NCI-H128 (cell line): ENCODE data around the gene TRIM41.
"Not testable (repeated sequence)": the region's sequence is repeated elsewhere in the genome, so short reads cannot be mapped to it uniquely, and the experiment has no call there.

Source experiments
- DNase-seq: peaks from one replicate; lab custom pipeline; 2025; ENCODE audit not compliant: unreplicated experiment; lab: John Stamatoyannopoulos, UW

TRIM41 gene

DNA sequence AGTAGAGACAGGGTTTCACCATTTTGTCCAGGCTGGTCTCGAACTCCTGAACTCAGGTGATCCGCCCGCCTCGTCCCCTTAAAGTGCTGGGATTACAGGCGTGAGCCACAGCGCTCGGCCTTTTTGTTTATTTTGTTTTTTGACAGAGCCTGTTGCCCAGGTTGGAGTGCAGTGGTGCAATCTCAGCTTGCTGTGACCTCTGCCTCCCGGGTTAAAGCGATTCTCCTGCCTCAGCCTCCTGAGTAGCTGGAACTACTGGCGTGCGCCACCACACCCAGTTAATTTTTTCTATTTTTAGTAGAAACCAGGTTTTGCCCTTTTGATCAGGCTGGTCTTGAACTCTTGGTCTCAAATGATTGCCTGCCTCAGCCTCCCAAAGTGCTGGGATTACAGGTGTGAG, 12.9 kb upstream of the TRIM41 start:
- DNase-seq: not testable (repeated sequence)

DNA sequence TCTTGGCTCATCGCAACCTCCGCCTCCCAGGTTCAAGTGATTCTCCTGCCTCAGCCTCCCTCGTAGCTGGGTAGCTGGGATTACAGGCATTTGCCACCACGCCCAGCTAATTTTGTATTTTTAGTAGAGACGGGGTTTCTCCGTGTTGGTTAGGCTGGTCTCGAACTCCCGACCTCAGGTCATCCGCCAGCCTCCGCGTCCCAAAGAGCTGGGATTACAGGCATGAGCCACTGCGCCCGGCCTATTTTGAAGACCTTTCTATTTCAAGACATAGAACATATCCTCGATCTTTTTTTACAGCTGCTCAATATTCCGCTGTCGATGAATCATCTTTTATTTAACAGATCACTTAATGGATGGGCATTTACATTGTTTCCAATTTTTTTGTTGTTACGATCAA, 12.4 kb upstream of the TRIM41 start:
- not testable (repeated sequence) for DNase-seq

DNA sequence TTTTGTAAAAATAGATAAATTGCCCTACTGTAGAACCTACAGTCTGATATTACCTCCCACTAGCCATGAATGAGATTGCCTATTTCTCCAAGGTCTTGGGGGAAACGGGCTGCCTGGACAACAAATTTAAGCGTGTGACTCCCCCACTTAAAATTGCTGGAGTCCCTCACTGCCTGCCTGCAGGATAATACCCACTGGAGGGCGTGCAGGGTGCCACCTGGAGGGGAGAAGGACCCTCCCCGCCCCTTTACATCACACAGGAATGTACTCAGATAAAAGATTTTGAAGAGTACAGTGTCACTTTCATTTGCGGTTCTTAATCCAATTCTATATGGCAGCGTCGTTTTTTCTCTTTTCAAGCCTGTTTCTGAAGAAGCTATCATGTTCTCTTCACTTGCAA, 11.9 kb upstream of the TRIM41 start:
- DNase-seq: no peak

DNA sequence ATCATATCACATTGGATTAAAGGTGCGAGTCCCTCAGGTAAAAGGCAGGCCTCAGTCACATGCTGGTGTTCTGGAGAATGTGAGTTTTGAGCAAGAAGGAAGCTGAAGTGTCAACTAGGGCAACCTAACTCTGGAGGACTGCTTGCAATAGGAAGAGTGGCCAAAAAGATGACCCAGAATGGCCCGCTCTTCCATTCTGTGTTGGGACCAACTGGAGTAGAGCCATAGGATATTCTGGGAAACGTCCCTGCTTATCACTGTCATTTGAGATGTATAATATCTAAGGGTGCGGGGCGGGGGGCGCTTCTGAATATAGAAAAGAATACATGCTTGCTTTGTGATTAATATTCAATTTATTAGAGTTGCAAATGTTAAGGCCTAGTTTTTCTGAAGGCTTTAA, 11.0 kb upstream of the TRIM41 start:
- no peak for DNase-seq

DNA sequence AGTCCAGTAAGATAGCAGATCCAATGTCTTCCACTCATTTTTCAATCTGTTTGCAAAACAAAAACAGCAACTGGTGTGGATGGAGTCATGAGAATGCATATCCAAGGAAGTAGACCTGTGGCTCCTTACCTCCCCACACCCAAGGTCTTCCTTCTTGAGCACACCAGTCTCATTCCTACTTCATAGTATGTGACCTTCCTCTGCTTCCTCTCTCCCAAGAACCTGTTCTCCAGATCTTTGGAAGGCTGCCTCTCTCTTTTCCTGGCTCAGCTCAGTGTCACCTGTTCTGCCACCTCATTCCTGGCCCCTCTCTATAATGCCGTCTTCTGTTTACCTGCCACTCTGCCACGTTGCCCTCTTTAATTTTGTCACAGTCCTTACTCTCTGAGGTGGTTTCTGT, 10.1 kb upstream of the TRIM41 start:
- DNase-seq: no peak

DNA sequence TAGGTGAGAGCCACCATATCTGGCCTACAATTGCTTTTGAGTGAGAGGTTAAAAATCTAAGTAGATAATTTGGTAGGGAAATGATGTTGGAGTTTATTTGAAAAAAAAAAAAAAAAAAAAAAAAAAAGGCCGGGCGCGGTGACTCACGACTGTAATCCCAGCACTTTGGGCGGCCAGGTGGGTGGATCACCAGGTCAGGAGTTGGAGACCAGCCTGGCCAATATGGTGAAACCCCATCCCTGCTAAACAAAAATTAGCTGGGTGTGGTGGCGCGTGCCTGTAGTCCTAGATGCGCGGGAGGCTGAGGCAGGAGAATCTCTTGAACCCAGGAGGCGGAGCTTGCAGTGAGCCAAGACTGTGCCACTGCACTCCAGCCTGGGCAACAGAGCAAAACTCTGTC, 8.8 kb upstream of the TRIM41 start:
- DNase-seq: not testable (repeated sequence)

DNA sequence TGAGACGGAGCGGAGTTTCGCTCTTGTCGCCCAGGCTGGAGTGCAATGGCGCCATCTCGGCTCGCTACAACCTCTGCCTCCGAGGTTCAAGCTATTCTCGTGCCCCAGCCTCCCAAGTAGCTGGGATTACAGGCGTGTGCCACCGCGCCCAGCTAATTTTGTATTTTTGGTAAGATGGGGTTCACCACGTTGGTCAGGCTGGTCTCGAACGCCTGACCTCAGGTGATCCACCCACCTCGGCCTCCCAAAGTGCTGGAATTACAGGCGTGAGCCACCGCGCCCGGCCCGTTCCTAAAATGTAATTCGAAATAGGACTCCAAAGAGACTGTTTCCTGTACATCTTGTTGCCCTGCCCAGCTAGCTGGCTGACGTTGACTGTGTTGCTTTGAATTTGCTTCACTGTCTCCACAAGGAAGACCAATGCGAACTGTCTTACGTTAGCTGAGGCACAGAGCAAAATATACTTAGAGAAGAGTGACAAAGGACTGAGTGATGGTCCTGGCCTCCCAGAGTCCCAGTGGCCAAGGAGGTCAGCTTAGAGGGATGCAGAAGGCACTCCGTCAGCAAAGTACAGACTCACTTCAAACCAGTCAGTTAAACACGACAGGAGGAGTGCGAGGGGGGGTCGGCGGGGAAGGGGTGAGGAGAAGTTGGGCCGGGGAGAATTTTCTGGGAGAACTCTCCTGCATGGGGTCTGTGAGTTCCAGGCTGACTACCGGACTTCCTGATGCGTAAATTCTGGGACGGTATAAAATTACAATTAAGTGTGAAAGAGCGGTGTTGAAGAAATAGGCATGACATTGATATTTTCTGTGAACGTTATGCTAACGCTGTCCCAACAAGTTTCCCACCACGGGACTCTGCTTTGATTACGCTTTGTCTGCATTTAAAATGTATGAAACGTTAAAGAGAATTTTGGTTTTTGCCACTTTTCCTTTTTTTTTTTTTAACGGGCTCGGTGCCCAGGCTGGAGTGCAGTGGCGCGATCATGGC, 6.8 kb upstream of the TRIM41 start:
- no peak for DNase-seq

DNA sequence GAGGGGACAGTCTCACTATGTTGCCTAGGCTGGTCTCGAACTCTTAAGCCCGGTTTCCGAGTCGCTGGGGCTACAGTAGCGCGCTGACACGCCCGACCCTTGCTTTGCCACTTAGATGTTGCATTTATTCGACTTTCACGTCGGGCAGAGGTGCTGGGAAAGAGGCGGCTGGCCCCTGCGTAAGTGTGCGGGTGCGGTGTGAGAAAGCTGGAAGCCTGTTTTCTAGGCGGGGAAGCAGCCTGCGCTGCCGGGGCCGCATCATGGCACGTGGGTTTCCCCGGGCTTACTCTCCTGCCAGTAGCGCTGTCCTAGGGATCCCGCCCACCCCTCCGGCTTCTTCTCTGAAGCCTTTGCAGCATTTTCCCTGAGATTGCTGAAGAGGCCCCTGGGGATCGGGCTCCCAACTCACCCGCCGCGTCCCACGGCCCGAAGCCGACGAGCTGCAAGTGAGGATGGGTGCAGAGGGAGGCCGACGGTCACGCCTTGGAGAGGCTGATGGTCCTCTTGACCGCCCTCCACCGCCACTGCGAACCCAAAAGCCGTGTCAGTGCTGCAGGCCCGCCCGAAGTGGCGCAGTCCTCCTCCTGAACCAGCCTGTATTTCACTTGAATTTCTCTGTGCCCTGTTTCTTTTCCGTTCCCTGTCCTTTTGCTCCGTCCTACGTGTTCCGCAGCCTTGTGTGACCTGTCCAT, 5.8 kb upstream of the TRIM41 start:
- DNase-seq: no peak

DNA sequence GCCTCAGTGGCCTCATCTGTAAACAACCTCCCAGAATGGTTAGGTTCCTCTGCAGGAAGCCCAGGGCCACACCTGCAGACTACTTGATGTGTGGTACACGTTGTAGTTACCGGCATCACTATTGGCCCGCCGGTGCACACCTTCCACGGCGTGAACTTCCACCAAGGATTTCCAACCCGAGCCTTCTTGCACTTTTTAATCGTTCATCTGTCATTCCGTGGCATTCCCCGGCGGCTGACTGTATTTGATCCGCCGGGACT, 5.3 kb upstream of the TRIM41 start:
- no peak for DNase-seq

DNA sequence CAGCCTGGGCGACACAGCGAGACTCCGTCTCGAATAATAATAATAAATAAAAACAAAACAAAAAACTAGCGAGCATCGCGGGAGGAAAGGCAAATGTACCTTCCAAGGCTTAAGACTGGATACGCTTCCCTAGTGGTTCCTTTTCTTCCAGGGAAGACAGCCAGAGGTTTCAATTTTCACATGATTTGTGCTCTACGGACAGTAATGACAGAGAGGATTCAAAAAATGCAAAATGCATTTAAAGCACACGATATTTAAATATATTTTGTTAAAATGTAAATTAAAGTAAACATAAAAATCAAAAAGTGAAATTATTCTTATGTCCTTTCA, 4.3 kb upstream of the TRIM41 start:
- DNase-seq: no peak

DNA sequence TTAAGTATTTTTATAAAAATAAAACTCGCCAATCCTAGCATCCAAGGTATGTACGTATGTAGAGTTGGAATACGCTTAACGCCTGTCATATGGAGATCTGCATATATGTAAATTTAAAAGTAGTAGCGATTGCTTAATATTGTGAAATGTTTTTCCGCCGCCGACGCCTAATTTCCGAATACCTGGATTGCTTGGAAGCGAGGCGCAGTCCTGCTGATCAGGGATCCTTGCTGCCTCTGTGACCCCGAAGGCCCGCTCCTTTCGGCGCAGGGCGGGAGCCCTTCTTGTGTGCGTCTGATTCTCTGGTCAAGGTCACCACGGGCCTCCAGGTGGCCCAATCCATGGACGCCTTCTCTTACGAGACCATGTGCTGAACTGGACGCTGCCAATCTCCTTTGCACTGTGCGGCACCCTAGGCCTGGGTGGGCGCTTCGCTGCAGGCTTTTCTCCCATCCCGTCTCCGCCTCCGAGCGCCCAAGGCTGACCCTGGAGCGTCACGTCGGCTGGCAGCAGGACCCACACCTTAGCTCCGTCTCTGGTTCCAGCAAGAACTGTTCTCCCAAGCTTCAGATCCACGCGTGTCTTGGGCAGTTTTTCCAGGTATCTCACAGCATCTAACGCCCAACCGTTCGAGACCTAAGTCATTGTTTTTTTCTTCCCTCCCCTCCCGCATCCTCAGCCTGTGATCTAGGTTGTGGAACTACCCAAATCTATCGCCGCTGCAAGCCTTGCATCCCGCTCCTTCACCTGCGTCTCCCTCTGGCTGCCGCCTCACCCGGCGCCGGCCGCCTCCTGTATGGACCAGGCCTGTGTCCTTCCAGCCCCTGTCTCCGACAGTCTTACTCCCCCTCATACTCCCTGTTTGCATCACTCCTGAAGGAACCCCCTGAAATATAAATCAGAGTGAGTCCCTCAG, 3.6 kb upstream of the TRIM41 start:
- no peak for DNase-seq

DNA sequence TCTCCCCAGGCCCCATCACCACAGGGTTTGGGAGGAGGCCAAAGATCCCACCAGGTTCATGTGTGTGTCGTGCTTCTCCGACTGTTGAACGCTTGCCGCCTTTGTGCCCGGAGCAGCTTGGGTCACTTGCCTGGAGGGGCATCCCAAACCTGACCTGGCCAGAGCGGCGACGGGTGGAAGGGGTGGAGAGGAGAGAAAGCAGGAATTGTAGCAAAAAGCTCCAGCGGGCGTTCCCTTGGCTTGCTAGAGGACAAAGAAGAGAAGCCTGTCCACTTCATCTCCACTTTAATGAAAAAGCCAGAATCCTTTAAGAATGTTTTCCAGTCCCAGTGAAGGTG, 2.9 kb upstream of the TRIM41 start:
- DNase-seq: no peak

DNA sequence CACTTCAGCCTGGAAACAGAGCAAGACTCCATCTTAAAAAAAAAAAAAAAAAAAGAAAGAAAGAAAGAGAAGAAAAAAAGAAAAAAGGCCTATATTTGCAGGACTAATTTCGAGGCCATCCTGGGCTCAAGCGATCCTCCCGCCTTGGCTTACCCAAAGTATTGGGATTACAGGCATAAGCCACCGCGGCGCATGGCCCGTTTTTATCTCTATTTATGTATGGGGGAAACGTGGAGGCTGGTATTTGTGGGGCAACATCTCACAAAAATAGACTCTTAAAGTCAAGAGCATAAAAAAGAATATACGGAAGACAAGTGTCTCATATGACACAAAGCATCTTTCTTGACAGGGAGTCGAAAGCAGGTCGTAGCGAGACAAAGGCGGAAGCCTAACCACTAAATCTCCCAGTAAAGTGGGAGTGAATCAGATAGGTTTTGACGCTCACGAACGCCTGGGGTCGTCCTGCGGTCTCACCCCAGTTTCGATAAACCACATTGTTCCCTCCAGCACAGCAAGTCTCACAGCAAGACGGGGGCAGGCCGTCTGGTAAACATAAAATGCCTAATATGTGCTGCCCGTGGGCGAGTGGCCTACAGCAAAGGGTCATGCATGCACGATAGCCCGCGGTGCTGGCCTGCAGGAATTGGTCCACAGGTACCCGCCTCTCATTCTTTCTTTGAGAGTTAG, 1.8 kb upstream of the TRIM41 start:
- DNase-seq: no peak

DNA sequence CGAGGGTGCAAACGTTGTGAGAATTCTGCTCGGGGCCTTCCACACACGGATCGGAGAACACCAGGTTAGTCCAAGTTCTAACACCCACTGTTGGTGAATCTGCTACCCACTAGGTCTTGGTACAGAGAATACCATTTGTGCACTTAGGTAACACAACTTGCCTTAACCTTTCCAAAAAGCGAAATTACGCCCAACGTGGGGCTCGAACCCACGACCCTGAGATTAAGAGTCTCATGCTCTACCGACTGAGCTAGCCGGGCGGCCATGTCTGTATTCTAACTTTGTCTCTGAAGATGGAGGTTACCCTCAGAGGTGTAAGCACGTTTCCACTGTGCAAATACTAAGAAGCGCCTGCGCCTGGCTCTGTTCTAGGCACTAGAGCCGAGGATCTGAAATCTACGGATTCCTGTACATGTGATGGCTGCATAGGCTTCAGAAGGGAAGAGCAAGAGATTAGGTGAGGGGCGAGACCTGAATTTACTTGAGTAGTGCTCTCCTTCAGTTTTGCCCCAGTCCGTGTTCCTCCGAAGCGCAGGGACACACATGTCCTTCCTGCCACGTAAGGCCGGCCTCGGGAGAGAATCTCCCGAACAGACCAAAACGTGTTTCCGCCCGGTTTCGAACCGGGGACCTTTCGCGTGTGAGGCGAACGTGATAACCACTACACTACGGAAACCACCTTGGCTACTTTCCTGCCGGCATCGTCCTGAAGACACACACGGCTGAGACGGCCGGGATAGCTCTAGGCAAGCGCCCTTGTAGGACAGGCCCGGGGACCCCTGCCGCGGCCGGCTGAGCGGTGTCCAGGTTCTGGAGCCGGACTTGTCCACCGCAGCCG, 1.1 kb upstream of the TRIM41 start:
- no peak for DNase-seq

DNA sequence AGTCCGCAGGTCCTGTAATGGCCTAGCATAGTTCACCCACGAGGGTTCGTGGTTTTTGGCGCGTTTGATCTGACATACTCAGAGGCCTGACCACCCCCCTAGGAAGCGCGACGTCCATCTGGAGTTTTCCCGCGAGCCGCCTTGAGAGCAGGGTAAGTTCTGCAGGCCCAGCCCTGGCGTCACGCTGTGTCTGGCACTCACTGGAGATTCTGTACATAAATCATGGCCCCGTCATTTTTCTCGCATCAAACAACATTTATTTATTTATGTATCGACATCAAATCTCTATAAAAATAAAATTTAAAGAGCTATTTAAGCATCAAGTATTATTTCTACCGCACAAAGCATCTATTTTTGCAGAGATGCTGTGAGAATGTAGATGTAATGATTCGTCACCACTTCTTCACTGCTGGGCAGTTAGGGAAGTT, 437 bp upstream of the TRIM41 start:
- no peak for DNase-seq

DNA sequence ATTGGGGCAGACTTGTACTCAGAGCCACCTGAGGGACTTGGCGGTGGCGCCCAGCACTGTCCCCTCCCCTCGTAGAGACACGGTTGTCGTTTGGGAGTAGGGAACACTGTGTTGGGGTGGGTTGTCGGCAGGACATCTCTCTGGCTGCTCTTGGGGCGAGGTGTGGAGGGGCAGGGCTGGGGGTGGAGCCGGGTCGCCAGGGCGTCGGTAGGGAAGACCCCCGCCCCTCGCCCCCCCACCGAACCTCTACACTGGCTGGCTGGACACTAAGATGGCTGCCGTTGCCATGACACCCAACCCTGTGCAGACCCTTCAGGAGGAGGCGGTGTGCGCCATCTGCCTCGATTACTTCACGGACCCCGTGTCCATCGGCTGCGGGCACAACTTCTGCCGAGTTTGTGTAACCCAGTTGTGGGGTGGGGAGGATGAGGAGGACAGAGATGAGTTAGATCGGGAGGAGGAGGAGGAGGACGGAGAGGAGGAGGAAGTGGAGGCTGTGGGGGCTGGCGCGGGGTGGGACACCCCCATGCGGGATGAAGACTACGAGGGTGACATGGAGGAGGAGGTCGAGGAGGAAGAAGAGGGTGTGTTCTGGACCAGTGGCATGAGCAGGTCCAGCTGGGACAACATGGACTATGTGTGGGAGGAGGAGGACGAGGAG, 778 bp downstream of the TRIM41 start:
- no peak for DNase-seq

DNA sequence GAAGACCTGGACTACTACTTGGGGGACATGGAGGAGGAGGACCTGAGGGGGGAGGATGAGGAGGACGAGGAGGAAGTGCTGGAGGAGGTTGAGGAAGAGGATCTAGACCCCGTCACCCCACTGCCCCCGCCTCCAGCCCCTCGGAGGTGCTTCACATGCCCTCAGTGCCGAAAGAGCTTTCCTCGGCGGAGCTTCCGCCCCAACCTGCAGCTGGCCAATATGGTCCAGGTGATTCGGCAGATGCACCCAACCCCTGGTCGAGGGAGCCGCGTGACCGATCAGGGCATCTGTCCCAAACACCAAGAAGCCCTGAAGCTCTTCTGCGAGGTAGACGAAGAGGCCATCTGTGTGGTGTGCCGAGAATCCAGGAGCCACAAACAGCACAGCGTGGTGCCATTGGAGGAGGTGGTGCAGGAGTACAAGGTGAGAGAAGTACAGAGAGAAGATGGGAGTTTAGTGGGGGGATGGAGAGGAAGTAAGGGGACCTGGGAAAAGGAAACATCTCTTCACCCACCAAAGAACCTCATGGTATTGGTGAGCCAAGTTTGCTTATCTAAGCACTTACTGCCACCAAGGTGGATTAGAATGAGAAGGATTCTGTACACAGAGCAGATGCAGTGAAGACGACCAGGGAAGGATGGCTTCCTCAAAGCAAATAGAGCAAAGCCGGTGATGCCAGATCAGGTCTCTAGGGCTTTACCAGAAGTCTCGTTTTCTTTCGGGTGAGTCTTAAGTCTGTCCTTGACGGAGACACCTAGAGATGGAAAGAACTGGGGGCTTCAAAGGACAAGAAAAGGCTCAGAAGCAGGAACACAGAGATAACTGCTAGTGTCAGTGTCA, 1.5 kb downstream of the TRIM41 start:
- no peak for DNase-seq

DNA sequence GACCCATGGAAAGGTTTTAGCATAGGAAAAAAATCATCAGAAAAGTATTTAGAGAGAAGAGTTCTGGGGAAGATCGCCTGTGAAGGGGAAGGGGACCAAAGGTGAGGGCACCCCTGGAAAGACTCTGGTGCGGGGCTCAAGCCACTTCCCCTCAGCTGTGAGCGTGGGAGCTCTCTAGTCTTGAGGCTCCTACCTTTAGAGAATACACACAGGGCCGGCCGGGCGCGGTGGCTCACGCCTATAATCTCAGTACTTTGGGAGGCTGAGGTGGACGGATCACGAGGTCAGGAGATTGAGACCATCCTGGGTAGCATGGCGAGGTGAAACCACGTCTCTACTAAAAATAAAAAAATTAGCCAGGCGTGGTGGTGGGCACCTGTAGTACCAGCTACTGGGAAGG, 6.9 kb downstream of the TRIM41 start:
- no peak for DNase-seq

DNA sequence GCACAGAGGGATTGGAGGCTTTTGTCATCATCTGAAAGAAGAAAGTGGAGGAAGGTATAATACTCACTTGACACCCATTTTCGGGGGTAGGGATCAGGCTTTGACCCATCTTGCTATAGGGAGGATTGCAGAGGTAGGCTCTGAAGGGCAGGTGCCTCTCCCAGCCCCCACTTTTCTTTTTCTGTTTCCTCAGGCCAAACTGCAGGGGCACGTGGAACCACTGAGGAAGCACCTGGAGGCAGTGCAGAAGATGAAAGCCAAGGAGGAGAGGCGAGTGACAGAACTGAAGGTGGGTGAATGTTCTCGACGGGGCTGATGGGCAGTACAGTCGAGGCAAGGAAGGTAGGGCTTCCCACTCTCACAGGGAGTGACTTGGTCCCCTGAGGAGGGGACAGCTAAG, 7.5 kb downstream of the TRIM41 start:
- DNase-seq: no peak
